Measurements from ENCODE around the gene SEMA6D.

- no peak for TF ChIP-seq POLR2A (IDR thresholded peaks at IDR 0.05; ENCODE audit: low read length)
- TF ChIP-seq GATA1 (IDR thresholded peaks at IDR 0.05; ENCODE audit: low read depth, low read length), result no peak
Measured at GRCh38 chr15:47718497-47719437, 1.5 kb downstream of the SEMA6D start.
